Ramos (cell line): ENCODE results near the gene SBF2.

Source experiments
- in situ Hi-C: fragments of 300-500 bp; cut with MboI; formaldehyde crosslinking; loops from one replicate; pipeline ENCODE4 v1.14.3; 2022; ENCODE audit warnings: low sequenced_read_pairs; ENCODE audit not compliant: unreplicated experiment

Gene SBF2

GRCh38 chr11:9774591-9775397 lies 519.2 kb downstream of the SBF2 start:
- in situ Hi-C loops = loop anchor here (25.0 kb wide), 1 partner anchor 963 kb away; no protein-coding TSS in a partner anchor

DNA sequence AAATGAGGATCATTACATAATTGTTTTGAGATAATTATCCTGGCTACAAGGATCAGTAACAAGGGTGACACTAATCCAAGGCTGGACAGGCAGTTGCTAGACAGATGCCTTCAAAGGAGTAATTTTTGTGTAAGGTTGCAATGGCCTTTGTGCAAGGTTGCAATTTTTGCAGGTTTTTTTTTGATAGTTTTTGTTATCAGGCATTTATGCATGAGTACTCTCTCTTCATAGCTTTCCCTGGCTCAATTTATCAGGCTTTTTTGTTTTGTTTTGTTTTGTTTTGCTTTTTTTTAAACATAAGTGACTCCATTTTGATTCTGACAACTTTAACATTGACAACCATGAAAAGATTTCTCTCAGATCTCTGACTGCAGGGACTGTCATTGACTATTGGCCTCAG lies 519.9 kb downstream of the SBF2 start:
- in situ Hi-C loops = loop anchor here (25.0 kb wide), 1 partner anchor 963 kb away; no protein-coding TSS in a partner anchor

- in situ Hi-C loops = loop anchor here (25.0 kb wide), 1 partner anchor 964 kb away; no protein-coding TSS in a partner anchor
These were observed 520.5 kb downstream of the SBF2 start for GRCh38 chr11:9773524-9773923.

- in situ Hi-C loops = loop anchor here (25.0 kb wide), 1 partner anchor 965 kb away; no protein-coding TSS in a partner anchor
These were observed 521.8 kb downstream of the SBF2 start for GRCh38 chr11:9772218-9772617.

DNA sequence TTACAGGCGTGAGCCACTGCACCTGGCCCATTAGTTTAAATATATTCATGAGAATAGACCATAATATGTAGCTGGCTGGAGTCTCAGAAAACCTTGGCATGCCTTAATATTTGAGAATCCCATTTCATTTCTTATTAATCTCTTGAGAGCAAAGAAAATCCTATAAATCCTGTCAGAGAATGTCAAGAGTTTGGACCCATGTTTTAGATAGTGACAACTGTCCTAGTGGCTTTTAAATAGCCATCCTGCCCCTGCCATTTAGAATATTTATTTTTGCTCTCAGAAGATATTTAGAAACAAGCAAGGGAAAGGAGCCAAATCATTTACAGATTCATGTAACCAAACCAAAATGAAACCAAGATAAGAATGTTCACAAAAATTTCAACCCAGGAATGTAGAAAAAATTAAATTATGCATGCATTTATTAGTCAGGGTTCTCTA lies 522.9 kb downstream of the SBF2 start:
- in situ Hi-C loops = loop anchor here (25.0 kb wide), 1 partner anchor 966 kb away; no protein-coding TSS in a partner anchor

DNA sequence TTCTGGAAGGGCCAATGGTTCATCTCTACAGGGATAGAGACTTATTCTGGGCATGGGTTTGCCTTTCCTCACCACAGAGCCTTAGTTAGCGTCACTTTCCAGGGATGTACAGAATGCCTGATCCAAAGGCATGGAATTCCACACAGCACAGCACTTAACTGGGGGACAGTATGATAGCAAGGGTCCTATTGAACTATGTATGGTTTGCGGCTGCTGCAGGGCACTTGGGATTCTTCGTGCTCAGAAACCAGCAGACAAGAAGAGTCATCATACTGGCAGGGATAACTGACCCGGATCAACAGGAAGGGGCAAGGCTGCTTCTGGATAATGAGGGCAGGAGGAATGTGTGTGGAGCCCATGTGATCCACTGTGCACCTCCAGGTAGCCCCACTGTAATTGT lies 524.4 kb downstream of the SBF2 start:
- in situ Hi-C loops = loop anchor here (5.0 to 25.0 kb wide), 3 partner anchors 85 to 968 kb away; no protein-coding TSS in a partner anchor

- in situ Hi-C loops = loop anchor here (5.0 to 25.0 kb wide), 3 partner anchors 89 to 972 kb away; no protein-coding TSS in a partner anchor
These were observed 528.5 kb downstream of the SBF2 start for GRCh38 chr11:9765320-9766101.

- in situ Hi-C loops = loop anchor here (5.0 to 25.0 kb wide), 3 partner anchors 92 to 974 kb away; no protein-coding TSS in a partner anchor
These were observed 530.7 kb downstream of the SBF2 start for GRCh38 chr11:9763301-9763700.

DNA sequence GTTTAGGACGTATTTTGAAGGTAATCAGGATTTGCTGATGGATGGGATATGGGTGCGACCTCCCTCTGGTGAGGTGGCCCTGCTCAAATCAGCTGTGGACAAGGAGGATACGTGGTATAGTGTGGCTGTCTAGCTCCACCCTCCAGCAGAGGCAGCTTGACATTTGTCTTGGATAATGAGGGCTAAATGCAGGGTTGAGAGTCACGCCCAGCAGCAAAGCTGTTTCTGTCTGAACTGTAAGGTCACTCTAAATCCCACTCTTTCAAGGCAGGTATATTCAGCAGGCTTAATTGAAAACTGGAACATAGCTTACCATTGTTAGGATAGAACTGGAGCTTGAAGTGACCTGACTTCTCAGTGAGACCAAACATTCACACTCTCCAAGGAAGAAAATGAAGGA lies 531.5 kb downstream of the SBF2 start:
- in situ Hi-C loops = loop anchor here (5.0 to 25.0 kb wide), 3 partner anchors 92 to 975 kb away; no protein-coding TSS in a partner anchor

DNA sequence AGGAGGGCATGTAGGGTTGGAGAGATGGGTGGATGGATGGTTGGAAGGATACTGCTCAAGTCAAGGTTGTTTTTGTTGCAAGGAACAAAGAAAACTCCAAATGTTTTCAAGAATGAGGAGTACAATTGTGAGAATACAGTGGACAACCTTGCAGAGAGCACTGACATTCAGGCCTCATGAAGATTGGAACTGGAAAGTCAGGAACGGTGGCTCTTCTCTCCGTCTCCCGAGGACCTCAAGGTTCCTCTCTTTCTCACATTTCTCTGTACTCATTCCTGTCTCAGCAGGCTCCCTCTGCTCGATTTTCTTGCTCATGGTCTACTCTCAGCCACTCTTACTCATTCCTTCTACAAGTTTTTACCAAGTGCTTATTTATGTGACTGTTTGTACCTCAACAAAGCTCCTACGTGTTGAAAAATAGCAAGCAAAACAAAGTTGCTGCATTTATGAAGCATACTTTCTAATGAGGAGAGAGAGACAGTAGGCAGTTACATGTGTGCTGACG lies 532.5 kb downstream of the SBF2 start:
- in situ Hi-C loops = loop anchor here (5.0 to 25.0 kb wide), 3 partner anchors 93 to 976 kb away; no protein-coding TSS in a partner anchor

DNA sequence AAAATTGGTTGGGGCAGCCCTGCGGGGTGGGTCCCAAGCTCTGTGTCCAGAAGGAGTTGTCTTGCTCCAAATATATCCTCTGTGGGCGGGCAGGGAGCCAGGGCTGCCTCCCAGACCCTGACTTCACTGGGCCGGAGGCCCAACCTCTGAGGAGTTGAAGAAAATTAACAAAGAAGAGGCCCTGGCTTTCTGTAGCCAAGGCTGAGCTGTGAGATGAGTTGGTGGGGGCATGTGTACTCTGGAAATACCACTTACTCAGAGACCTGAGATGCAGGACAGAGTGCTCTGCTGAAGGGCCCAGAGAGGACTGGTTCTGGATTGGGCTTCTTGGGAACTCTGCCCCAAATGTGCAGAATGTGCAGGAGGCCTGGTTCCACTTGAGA lies 533.8 kb downstream of the SBF2 start:
- in situ Hi-C loops = loop anchor here (5.0 to 25.0 kb wide), 3 partner anchors 95 to 977 kb away; no protein-coding TSS in a partner anchor

- in situ Hi-C loops = loop anchor here (5.0 to 25.0 kb wide), 3 partner anchors 95 to 978 kb away; no protein-coding TSS in a partner anchor
These were observed 534.4 kb downstream of the SBF2 start for GRCh38 chr11:9759519-9760192.

DNA sequence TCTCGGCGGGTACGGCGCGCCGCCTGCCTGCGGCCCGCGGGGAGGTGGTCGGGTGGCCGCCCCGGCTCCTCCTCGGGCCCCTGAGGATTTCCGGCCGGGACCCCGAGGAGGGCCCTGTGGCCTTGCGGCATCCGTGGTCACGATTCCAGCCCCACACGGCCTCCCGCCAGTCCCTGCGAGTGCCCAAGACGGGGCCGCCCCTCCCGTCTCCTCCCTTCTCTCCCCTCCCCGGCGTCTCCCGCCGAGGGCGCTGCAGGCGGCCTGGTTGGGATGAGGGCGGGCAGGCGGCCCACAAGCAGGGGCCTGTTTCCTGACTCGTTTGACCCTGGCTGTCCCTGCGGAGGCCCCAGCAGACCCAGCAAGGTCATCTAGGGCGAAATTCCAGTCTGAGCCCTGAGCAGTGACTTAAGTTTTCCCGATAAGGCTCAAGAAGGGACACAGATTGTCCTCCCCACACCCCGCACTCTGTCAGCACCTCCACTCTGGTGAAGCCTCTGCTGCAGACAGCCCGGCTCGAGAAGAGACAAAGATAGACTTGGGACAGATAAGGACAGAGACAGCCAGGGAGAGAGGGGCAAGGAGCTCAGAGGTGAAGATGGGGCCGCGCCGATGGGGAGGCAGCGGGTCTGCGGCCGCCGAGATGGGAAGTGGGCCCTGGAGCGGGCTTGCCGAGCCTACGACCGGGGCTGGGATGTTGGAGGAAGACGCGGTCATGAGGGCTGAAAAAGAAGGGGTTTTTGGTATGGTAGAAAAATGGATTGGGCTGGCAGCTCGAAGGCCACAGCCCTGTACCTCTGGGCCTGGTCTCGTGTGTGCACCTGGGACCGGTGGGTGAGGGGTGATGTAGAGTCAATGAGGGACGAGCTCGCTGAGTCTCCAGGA lies 535.1 kb downstream of the SBF2 start:
- in situ Hi-C loops = loop anchor here (25.0 kb wide), 1 partner anchor 978 kb away; no protein-coding TSS in a partner anchor

GRCh38 chr11:9757809-9758636 lies 536.0 kb downstream of the SBF2 start:
- in situ Hi-C loops = loop anchor here (25.0 kb wide), 1 partner anchor 979 kb away; no protein-coding TSS in a partner anchor

GRCh38 chr11:9756878-9757277 lies 537.1 kb downstream of the SBF2 start:
- in situ Hi-C loops = loop anchor here (25.0 kb wide), 1 partner anchor 980 kb away; no protein-coding TSS in a partner anchor

DNA sequence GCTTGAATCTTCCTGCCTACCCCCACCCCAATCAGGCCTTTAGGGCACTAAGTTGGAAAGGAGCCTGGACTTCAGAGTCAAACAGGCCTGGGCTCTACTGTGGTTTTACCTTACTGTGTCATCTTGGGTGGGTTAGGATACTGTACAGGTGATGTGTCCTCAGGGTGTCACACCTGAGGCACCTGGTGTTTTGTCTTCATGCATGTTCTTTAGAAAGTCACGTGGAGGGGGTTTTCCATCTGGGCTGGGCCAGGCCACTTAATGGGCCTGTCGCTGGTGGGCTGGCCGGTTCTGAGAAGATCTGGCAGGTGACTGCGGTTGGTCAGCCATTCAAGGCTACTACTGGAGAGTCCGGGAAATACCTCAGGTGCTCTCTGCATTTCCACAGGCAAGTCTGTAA lies 537.6 kb downstream of the SBF2 start:
- in situ Hi-C loops = loop anchor here (25.0 kb wide), 1 partner anchor 981 kb away; no protein-coding TSS in a partner anchor

DNA sequence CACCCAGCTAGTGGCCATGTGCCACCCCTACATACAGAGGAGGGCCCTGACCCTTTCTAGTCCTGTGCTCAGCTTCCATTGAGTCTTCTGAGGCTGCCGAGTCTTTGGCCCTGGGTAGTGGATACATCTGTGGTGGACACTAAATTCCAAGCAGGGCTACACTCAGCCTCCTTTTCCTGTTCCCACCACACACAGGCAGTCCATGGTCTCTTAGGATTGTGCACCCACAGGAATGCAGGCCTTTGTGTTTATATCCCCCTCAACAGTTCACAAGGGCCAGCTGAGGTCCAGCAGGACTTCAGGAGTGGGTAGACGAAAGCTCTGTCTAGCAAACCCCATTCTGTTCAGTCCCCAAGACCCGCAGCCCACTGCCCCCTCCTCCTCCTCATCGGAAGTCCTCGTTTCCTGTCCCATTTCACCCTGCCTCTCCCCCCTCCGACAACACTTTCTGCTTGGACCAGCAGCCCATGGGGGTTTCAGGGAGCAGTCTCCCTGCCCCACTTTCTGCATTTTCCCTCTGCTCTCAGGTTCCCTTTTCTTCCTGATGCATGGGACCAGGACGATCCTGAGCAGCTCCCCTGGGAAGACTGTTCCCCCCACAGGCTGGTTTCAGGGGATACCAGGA lies 538.3 kb downstream of the SBF2 start:
- in situ Hi-C loops = loop anchor here (25.0 kb wide), 1 partner anchor 982 kb away; no protein-coding TSS in a partner anchor
